Tibial nerve (tissue), 4 donors: ENCODE data around the gene KAT7.

ENCODE experiments used
- CTCF ChIP-seq, 5 experiments: fragments of 200-600 bp in 3 of 5; fragments of 450-650 bp in 2 of 5; sonication (generic) in 3 of 5; IDR thresholded peaks; one replicate each; pipeline ENCODE4 v1.5.1; 2016 to 2019; ENCODE audit warnings: antibody characterized with exemption in 5 of 5, mild to moderate bottlenecking in 3 of 5, moderate library complexity in 2 of 5
- EP300 ChIP-seq, 2 donors: sonication (generic); formaldehyde crosslinking; IDR thresholded peaks; one replicate each; pipeline ENCODE4 v1.6.1; 2017; ENCODE audit warnings: antibody characterized with exemption in 2 of 2, mild to moderate bottlenecking in 1 of 2
- POLR2A ChIP-seq, 2 donors: fragments of 450-650 bp; IDR thresholded peaks; one replicate each; pipeline ENCODE4 v1.6.1; 2017; ENCODE audit warnings: antibody characterized with exemption in 2 of 2, mild to moderate bottlenecking in 2 of 2, moderate library complexity in 2 of 2

DNA sequence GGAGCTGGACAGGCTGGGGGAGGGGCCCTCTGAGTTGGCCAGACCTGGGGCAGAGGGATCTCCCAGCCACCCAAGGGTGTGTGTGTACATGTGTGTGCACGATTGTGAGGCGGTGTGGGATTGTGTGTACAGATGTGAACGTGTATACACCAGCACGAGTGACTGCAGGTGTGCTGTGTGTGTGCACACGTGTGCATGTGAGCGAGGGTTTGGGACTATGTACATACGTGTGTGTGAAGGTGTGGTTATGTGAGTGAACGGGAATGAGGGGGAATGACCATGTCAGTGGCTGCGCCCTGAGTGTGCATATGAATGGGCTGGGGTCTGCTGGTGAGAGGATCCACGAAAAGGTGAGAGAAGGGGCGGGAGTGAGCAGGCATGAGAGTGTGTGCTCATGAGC lies 81.8 kb downstream of the KAT7 start:
- TF ChIP-seq CTCF (IDR thresholded peaks at IDR 0.05) (no peak), POLR2A (IDR thresholded peaks at IDR 0.05) (no peak), EP300 (IDR thresholded peaks at IDR 0.05) (no peak)
